CD4-positive, alpha-beta T cell treated with Interleukin-2 at 100 ng/mL for 4 hours (primary cell): Measurements from ENCODE around the gene LRRC66.

Source experiments
- DNase-seq: peaks from one replicate; pipeline ENCODE4 v3.0.0-alpha.2; 2020; ENCODE audit warnings: low spot score

Gene LRRC66, protein sequence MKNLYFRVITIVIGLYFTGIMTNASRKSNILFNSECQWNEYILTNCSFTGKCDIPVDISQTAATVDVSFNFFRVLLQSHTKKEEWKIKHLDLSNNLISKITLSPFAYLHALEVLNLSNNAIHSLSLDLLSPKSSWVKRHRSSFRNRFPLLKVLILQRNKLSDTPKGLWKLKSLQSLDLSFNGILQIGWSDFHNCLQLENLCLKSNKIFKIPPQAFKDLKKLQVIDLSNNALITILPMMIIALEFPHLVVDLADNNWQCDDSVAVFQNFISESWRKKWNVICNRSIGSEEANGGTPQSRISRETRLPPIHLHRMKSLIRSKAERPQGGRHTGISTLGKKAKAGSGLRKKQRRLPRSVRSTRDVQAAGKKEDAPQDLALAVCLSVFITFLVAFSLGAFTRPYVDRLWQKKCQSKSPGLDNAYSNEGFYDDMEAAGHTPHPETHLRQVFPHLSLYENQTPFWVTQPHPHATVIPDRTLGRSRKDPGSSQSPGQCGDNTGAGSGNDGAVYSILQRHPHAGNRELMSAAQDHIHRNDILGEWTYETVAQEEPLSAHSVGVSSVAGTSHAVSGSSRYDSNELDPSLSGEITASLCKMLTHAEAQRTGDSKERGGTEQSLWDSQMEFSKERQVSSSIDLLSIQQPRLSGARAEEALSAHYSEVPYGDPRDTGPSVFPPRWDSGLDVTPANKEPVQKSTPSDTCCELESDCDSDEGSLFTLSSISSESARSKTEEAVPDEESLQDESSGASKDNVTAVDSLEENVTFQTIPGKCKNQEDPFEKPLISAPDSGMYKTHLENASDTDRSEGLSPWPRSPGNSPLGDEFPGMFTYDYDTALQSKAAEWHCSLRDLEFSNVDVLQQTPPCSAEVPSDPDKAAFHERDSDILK

GRCh38 chr4:52019936-52020657 is at the start of gene LRRC66:
LRRC66 (minus strand) TSS chr4:52020363; CDS start chr4:52017613, 2,750 bp downstream.
- DNase-seq: no peak

DNA sequence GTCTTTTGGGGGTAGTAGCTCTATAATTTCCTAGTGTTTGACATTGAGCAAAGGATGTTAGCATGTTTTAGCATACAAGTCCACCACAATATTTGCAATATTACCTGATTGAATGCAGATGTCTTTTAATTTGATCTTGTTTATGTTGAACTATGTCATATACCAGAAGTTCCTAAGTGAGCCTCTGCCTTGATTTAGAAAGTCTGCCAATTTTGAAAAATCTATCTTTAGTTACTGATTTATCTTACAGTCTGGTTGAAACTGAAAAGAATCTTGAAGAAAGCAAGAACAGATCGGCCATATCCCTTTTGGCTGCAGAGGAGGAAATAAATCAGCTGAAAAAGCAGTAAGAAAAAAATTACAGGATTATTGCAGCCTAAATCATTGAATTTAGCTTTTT is 49.4 kb upstream of the LRRC66 start:
- no peak for DNase-seq

- no peak for DNase-seq
Measured at GRCh38 chr4:52059372-52059771, 39.2 kb upstream of the LRRC66 start.

DNA sequence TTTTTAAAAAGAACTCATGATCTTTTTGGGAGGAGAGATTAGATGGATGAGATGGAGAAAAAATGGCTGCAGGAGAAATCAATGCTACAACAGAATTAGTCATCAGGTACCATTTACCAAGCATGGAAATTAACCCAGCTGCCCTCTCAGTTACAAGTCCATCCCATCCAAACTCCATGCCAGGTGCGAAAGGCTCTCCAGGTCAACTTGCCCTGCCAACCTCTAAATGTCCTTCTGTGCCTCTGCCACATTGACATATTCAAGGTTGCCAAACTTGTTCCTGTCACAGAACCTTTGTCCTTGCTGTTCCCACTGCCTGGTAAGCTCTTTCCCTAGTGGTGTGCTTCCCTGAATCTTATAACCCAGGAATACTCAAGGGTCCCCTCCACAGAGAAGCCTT is 38.1 kb upstream of the LRRC66 start:
- no peak for DNase-seq

- no peak for DNase-seq
Measured at GRCh38 chr4:52057196-52057595, 37.0 kb upstream of the LRRC66 start.

- DNase-seq: no peak
Measured at GRCh38 chr4:52054254-52054653, 34.1 kb upstream of the LRRC66 start.

DNA sequence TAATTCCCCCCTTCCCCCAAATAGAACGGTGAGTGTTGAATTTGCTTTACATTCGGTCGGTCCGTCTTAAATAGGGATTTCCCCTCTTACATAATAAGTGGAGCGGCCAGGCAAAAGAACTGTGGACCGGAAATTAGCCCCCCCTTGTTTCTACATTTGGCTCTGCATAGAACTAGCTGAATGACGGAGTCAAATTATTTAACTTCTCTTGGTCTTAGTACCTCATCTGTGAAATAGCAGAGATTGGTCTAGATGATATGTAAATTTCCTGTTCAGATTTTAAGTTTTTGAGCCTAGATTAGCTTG is 32.3 kb upstream of the LRRC66 start:
- DNase-seq: no peak

- no peak for DNase-seq
Measured at GRCh38 chr4:52051615-52052474, 31.7 kb upstream of the LRRC66 start.

GRCh38 chr4:52051213-52051614 is 31.1 kb upstream of the LRRC66 start, which contains the start of gene SPATA18:
SPATA18 (plus strand) TSS chr4:52051304; CDS start chr4:52051705, 401 bp downstream.
- DNase-seq: no peak

DNA sequence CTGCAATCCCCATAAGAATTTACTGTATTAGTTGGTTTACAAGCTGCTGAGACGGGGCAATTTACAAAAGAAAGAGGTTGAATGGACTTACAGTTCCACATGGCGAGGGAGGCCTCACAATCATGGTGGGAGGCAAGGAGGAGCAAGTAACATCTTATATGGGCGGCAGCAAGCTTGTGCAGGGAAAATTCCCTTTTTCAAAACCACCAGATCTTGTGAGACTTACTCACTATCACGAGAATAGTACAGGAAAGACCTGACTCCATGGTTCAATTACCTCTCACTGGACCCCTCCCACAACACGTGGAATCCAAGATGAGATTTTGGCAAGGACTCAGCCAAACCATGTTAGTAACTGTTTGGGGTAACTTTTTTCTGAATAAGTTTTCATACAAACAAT is 29.1 kb upstream of the LRRC66 start:
- no peak for DNase-seq

- no peak for DNase-seq
Measured at GRCh38 chr4:52045028-52045427, 24.9 kb upstream of the LRRC66 start.

DNA sequence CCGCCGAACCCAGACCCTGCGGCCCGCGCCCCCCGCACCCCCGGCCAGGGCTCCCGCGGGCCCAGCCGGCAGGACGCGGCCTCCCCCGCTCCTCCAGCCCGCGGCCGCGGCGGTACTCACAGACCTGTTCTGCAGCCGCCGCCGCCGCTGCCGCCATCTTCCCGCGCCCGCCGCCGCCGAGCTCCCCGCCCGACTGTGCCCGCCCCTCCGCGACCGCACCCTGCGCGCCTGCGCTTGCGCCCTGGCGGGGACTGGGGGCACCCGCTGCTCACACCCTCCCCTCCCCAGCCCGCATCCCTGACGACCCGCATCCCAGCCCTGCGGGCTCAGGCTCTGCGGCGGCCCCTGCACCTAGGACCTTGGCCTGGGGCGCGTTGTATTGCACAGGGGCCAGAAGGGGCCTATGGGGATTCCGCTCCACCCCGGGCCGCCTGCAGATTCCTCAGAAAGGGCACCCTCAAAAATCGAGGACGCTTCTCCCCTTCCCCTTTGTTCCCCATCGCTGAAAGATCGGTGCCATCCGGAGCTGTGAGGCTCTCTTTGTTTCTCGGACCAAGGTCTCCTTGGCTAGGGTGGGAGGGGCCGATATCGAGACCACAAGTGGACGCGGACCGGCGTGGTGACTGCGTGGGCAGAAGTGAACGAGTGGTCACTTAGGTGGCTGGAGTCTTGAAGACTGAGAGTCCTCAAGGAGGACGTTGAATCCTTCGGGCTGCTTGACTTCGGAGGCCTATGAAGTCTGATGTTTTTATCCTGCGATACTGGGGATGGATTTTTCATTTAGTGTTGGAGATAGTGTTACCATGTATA is 18.1 kb upstream of the LRRC66 start, which contains the start of gene SGCB:
Gene SGCB, minus strand, starts transcription at position 197 of the 810 bp plus-strand sequence. Its CDS starts 40 bp downstream, at position 157.
- peak; percentile 68 for DNase-seq

DNA sequence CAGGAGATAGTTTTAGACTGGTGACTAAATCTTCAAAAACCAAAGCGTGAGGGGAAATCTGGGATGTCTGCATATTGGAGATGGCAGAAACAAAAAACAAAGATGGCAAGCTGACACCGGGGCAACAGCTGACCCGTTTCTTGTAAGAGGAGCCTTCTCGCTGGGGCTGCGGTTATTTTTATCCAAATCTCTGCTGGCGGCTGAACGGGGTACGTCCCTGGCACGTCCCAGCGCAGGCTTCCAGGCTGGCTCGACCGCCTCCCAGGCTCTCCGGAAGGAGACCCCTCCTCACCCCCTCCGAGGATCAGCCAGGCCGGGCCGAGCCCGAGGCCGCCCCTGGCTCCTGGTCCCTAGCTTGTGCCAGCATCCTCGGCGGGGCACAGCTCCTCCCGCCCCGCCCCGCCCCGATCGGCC is 17.5 kb upstream of the LRRC66 start:
- DNase-seq: peak; percentile 7

- DNase-seq: no peak
Measured at GRCh38 chr4:52036886-52037530, 16.8 kb upstream of the LRRC66 start.

GRCh38 chr4:52035190-52035589 is 15.0 kb upstream of the LRRC66 start:
- no peak for DNase-seq

DNA sequence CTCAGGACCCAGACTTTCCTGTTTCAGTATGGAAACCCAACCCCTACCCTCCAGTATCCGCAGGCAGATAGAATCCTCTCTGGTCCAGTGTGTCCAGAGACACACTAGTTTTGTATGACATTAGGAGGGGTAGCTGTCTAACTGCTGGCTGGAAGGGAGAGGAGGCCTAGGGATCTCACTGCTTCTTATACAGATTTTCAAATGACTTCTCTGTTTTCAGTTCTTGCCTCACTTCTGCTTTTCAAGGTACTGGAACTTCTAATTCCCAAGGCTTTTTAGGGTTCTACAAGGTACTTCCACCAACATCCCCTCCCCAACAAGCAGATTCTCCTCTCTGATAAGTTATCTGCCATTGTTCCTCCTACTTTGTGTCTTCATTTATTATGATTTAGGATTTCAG is 11.8 kb upstream of the LRRC66 start:
- no peak for DNase-seq

- no peak for DNase-seq
Measured at GRCh38 chr4:52028970-52029369, 8.8 kb upstream of the LRRC66 start.

DNA sequence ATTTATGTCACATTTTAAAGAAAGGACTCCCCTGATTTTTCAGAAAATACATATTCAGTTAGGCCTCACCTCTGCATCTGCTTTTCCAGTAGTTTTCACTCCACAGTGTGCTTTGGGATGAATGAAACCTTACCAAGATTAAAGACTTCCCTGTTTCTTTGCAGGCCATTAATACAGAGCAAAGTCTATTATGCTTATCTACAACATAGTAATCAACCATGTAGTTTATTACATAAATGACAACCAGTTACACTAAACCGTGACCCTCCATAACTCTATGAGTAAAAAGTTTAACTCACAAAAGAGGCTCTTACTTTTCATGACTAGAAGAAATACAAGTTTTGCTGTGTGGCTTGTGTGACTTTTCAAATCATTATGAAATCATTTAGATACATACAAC is 2.3 kb downstream of the LRRC66 start:
- no peak for DNase-seq

- DNase-seq: no peak
Measured at GRCh38 chr4:52016981-52017380, 3.2 kb downstream of the LRRC66 start.

DNA sequence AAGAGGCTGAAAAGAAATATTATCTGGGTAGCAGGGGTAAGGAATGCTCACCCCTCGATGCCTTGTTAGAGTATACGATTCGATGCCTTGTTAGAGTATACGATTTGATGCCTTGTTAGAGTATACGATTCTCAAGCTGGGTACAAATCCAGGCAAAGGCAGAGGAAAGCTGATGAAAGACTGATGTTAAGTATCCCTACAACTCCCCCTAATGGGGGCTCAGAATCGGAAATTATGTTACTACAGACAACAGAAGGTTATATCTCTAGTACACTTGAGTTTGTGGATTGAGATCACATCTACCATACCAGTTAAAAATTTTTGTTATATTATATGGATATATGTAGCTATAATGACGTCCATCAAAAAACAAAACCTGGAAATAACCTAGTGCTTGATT is 4.8 kb downstream of the LRRC66 start:
- no peak for DNase-seq
